ENCODE results near the gene C6orf120. TPM values are rescaled to one million over a fixed set of nuclear protein-coding genes. Genes with fewer than 3 reads are reported as not detected.
"Not testable (repeated sequence)": the region's sequence is repeated elsewhere in the genome, so short reads cannot be mapped to it uniquely, and the experiment has no call there.

Gene C6orf120
- total RNA-seq, 1 donor from 2014 or later: 26.9 TPM

DNA sequence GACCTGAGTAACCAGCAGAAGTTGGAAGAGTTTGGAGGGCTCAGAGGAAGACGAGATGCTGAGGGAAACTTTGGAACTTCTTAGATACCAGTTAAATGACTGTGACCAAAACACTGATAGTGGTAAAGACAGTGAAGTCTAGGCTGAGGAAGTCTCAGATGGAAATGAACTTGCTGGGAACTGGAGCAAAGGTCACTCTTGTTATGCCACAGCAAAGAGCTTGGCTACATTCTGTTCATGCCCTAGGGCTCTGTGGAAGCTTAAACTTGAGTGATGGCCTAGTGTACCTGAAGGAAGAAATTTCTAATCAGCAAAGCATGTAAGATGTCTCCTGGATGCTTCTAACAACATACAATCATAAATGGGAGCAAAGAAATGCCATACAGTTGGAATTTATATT is 24.8 kb upstream of the C6orf120 start:
- DNase-seq (ENCODE audit: low spot score in 2 of 2) (no peak), FAIRE-seq (no peak)

DNA sequence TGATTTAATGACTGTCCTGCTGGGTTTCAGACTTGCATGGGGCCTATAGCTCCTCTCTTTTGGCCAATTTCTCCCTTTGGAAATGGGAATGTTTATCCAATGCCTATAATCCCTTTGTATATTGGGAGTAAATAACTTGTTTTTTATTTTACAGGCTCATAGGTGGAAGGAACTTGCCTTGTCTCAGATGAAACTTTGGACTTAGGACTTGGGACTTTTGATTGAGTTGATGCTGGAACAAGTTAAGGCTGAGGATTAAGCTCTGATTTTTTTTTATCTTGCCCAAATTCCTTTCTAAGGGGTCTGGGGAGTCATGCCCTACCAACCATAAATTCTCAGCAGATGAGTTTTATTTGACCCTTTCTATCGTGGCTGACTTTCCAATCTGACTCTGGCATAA is 23.6 kb upstream of the C6orf120 start:
- FAIRE-seq: no peak

DNA sequence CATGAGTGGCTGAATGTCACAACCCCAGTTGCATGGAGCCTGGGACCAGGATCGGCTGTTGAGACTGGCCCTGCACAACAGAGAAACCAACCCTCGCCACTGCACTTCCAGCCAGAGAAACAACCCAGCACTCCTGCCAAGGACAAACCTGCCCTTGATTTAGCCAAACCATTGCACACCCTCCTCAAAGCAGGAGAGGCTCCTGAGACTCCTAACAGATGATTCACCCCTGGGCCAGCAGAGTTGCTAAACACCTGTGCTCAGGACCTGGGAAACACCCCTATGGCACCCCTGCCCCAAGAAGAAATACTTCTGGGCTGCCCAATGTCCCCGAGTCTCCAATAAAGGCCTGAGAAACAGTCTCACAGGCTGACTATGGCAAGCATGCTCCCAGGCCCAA is 17.9 kb upstream of the C6orf120 start:
- DNase-seq (ENCODE audit: low spot score in 2 of 2) (no peak), FAIRE-seq (no peak)

More for the DNA sequence above, 23.6 kb upstream of the C6orf120 start:
- DNase-seq (ENCODE audit: low spot score in 2 of 2): no peak

DNA sequence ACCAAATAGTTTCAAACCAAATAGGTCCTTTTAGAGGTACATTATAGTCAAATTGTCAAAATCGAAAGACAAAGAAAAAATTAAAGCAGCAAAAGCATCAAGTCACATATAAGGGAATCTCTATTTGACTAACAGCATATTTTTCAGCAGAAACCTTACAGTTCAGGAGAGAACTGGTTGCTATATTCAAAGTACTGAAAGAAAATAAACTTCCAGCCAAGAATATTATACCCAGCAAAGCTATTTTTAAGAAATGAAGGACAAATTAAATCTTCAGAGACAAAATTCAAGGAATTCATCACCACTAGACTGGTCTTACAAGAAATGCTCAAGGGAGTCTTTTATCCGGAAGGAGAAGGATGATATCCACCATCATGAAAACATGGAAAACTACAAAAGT is 16.1 kb upstream of the C6orf120 start:
- FAIRE-seq (no peak), DNase-seq (ENCODE audit: low spot score in 2 of 2) (no peak)

DNA sequence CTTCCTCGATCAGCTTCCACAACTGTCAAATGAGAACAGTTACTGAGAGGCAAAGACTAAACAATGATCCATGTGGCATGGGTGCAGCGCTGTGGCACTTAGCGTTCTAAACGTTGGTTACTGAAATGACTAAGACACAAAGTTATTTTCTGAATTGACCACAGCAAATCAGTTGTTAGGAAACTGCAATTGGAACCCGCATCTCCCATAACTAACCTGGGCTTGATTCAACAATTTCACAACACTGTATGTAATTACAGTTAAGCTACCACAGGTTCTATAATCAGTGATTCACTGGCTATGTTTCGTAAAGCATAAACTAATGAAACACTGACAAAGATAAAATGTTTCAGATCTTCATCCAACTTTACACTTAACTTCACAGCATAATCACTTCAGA is 12.6 kb upstream of the C6orf120 start:
- no peak for DNase-seq (ENCODE audit: low spot score in 2 of 2)
- no peak for FAIRE-seq

GRCh38 chr6:169691260-169691659 is 10.7 kb upstream of the C6orf120 start:
- FAIRE-seq: no peak
- DNase-seq (ENCODE audit: low spot score in 2 of 2): no peak

- FAIRE-seq (no peak), DNase-seq (ENCODE audit: low spot score in 2 of 2) (no peak)
Observed at GRCh38 chr6:169692516-169692915, 9.4 kb upstream of the C6orf120 start.

DNA sequence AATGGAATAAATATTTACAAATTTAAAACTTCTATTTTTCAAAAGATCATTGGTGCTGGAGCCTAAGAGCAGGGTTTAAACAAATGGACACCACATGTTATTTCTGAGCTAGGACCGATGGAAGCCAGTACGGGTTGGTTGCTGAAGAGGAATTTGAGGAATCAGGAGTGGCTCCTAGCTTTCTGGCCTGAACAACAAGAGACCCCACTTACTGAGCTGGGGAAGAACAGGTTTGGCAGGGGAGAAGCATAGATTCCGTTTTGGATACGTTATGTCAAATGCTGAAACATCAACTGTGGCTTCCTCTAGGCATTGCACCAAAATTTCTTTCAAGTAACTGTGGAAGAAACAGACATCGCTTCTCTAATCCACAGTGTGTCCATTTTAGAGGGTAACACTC is 6.8 kb upstream of the C6orf120 start:
- DNase-seq (ENCODE audit: low spot score in 2 of 2) (no peak), FAIRE-seq (no peak)

- DNase-seq (ENCODE audit: low spot score in 2 of 2); FAIRE-seq: not testable (repeated sequence)
Observed at GRCh38 chr6:169697115-169697514, 4.8 kb upstream of the C6orf120 start.

DNA sequence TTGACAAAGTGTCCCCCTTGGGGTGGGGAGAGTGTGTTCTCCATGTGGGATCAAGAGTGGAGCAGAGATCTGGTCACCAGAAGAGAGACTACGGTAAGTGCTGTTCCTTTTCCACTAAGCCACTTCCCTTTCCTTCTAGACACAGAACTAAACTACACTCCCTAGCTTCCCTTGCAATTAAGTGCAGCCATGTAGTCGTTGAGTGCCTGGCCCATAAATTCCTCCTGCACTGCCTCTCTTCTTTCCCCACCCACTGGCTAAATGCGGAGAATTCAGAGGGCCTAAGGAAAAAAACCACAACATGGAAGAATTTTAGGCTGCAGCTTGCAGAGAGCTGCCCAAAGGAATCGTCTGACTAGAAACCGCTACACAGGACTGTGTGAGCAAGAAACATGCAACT is 1.6 kb upstream of the C6orf120 start:
- FAIRE-seq (no peak), DNase-seq (ENCODE audit: low spot score in 2 of 2) (no peak)

- FAIRE-seq (no peak), DNase-seq (ENCODE audit: low spot score in 2 of 2) (no peak)
Observed at GRCh38 chr6:169701311-169701953, 494 bp upstream of the C6orf120 start.

GRCh38 chr6:169702840-169703246 is 917 bp downstream of the C6orf120 start:
- DNase-seq (ENCODE audit: low spot score in 2 of 2): no peak
- FAIRE-seq: no peak

DNA sequence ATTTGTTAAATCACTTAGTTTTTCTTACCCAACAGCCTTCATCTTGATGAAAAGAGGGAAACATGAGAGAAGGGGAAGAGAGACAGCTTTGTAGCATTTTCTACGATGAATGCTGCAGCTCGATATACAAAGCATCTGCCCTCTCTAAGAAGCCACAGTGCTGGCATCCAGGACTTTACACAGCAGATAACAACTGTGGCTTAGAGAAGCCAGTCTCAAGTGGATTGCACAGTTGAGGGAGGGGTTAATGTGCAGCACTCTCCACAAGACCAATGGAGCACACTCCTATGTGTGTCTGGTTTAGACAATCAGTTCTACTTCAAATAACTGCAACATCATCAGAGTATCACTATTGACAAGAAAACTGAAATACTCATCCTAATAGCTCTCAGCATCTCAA is 5.8 kb downstream of the C6orf120 start:
- FAIRE-seq (no peak), DNase-seq (ENCODE audit: low spot score in 2 of 2) (no peak)

DNA sequence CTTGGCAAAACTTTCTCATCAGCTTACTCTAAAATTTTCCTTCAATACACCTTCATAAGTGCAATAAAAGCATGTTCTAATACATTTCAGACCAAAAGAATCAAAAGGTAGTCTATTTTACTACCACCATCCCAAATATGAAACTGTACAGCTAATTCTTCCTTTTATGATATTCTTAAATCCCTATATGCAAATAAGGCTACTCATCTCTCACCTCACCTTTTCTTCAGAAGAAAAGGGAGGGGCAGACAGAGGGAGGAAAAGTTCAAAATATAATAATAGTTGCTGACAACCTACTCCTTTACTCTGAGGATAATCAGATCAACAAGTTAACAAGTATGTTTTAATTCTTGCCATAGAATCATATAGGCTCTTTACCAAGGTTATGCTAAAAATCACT is 7.4 kb downstream of the C6orf120 start:
- FAIRE-seq: no peak
- DNase-seq (ENCODE audit: low spot score in 2 of 2): no peak

- no peak for DNase-seq (ENCODE audit: low spot score in 2 of 2)
- no peak for FAIRE-seq
Observed at GRCh38 chr6:169710009-169710408, 8.1 kb downstream of the C6orf120 start.

GRCh38 chr6:169714178-169714577 is 12.3 kb downstream of the C6orf120 start:
- no peak for DNase-seq (ENCODE audit: low spot score in 2 of 2)
- no peak for FAIRE-seq

DNA sequence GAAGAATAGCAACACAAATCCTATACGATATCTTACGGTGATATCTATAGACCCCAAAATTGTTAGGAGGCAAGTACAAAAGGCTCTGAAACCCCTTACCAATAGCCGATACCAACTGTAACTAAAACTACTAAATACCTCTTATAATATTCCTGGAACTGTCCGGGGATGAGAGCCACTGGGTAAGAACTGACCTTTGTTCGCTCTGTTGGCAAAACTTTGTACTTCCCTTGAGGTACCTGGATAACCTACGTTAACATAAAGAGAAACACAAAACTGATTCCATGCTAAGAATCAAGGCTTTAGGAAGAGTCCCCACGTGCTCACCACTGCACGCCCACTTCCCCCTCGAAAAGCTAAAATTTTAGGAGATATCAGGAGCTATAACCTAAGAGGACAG is 12.7 kb downstream of the C6orf120 start:
- no peak for FAIRE-seq
- no peak for DNase-seq (ENCODE audit: low spot score in 2 of 2)

- DNase-seq (ENCODE audit: low spot score in 2 of 2): no peak
- no peak for FAIRE-seq
Observed at GRCh38 chr6:169719117-169719516, 17.2 kb downstream of the C6orf120 start.

DNA sequence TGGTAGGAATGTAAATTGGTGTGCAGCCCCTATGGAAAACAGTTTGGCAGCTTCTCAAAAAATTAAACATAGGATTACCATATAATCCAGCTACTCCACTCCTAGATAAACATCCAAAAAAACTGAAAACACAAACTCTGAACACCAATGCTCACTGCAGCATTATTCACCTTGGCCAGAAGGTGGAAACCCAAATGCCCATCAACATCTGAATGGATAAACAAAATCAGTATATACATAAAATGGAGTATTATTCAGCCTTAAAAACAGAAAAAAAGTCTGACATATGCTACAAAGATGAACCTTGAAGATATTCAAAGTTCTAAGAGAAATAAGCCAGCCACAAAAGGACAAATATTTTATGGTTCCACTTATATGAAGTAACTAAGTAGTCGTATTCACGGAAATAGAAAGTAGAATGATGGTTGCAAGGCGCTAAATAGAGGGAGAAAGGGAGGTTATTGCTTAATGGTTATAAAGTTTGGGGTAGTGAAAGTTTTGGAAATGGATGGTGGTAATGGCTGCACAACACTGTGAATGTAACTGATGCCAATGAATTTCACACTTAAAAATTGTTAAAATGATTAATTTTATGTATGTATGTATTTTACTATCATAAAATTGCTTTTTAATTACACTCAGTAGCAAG is 18.4 kb downstream of the C6orf120 start:
- DNase-seq (ENCODE audit: low spot score in 2 of 2) (no peak), FAIRE-seq (no peak)

- FAIRE-seq (no peak), DNase-seq (ENCODE audit: low spot score in 2 of 2) (peak; percentile 24 to 33)
Observed at GRCh38 chr6:169722362-169723199, 20.7 kb downstream of the C6orf120 start.

DNA sequence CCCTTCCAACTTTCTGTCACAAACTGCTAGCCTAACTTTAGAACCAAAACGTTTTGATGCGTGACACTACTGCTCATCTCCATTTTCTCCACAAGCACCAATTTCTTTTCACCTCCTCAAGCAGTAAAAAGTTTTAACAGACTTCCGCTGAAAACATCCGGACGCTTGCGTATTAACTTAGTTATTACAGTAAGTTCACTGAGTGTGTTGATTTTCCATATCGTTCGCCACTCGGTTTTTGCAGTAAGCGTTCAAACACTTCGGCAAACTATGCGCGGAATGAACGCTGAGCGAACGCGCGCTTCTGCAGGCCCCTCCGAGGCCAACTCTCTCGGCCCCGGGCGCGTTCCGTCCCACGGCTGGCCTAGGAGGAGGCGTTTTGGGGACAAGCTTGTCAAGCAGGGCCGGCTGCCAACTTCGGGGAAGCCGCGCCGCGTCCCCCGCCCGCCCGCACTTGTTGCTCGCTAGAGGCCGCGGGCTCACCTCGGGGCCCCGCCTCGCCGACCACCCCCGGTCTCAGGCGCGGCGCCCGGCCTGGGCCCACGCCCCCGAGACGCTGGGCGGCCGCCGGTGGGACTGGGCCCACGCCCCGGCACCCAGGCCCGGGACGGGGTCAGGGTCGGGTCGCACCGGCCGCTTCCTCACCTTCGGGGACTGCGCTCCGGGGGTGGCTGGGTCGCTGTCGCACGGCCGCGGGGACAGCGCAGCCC is 21.4 kb downstream of the C6orf120 start:
- FAIRE-seq: no peak
- peak; percentile 69 to 72 for DNase-seq (ENCODE audit: low spot score in 2 of 2)

All from frontal cortex (tissue), 4 donors.